Neural cell (in vitro differentiated cells): ENCODE results near the gene XK. TPM values are rescaled to one million over a fixed set of nuclear protein-coding genes. Genes with fewer than 3 reads are reported as not detected.

Source experiments
- H2AFZ ChIP-seq: fragments of 200-600, 300-800 bp; sonication (generic), shearing (Covaris generic); 2 replicates; pipeline ENCODE4 v1.6.0; 2014; ENCODE audit warnings: low read depth, mild to moderate bottlenecking, antibody characterized with exemption, low read length, moderate library complexity
- H3F3A ChIP-seq: fragments of 200-600 bp; shearing (Covaris generic); 2 replicates; pipeline ENCODE4 v1.6.1; 2016; ENCODE audit warnings: mild to moderate bottlenecking, moderate library complexity, mixed read lengths, antibody characterized with exemption, low read length; ENCODE audit not compliant: insufficient read depth, poor library complexity, severe bottlenecking
- H3K27ac ChIP-seq: fragments of 200-600, 300-800 bp; sonication (generic), shearing (Covaris generic); 2 replicates; pipeline ENCODE4 v1.5.1; 2014; ENCODE audit warnings: mild to moderate bottlenecking, low read length, moderate library complexity
- H3K27me3 ChIP-seq: fragments of 300-800, 200-600 bp; sonication (generic), shearing (Covaris generic); 2 replicates; pipeline ENCODE4 v1.6.0; 2014; ENCODE audit warnings: mild to moderate bottlenecking, low read depth, low read length, moderate library complexity; ENCODE audit not compliant: insufficient read depth
- H3K36me3 ChIP-seq: fragments of 300-800, 200-600 bp; sonication (generic), shearing (Covaris generic); 2 replicates; pipeline ENCODE4 v1.5.1; 2014; ENCODE audit warnings: mild to moderate bottlenecking, antibody characterized with exemption, low read length, moderate library complexity; ENCODE audit not compliant: insufficient read depth
- H3K4me2 ChIP-seq: fragments of 300-800, 200-600 bp; sonication (generic), shearing (Covaris generic); 2 replicates; pipeline ENCODE4 v1.6.0; 2014; ENCODE audit warnings: mild to moderate bottlenecking, low read length
- H3K4me3 ChIP-seq: fragments of 300-800, 200-600 bp; sonication (generic), shearing (Covaris generic); 2 replicates; pipeline ENCODE4 v1.5.1; 2014; ENCODE audit warnings: mild to moderate bottlenecking, low read length, moderate library complexity
- H3K79me2 ChIP-seq: fragments of 200-600 bp; shearing (Covaris generic); replicated peaks from 2 replicates; pipeline ENCODE4 v1.6.0; 2014; ENCODE audit warnings: mild to moderate bottlenecking, low read length, moderate library complexity; ENCODE audit not compliant: insufficient read depth
- H3K9ac ChIP-seq: fragments of 300-800, 200-600 bp; sonication (generic), shearing (Covaris generic); 2 replicates; pipeline ENCODE4 v1.6.1; 2016; ENCODE audit warnings: mild to moderate bottlenecking, low read length, mixed read lengths
- H3K9me2 ChIP-seq: fragments of 200-600 bp; shearing (Covaris generic); 2 replicates; pipeline ENCODE4 v1.6.1; 2016; ENCODE audit warnings: mild to moderate bottlenecking, low read length, mixed read lengths; ENCODE audit not compliant: insufficient read depth
- H3K9me3 ChIP-seq: fragments of 200-600, 300-800 bp; sonication (generic), shearing (Covaris generic); 2 replicates; pipeline ENCODE4 v1.6.1; 2016; ENCODE audit warnings: mild to moderate bottlenecking, mixed run types, low read length, moderate library complexity, mixed read lengths
- H4K20me1 ChIP-seq: fragments of 200-600 bp; shearing (Covaris generic); 2 replicates; pipeline ENCODE4 v1.6.1; 2016; ENCODE audit warnings: mild to moderate bottlenecking, mixed run types; ENCODE audit not compliant: insufficient read depth
- EP300 ChIP-seq: fragments of 450-650 bp; conservative IDR thresholded peaks from 2 replicates; pipeline ENCODE4 v1.6.1; 2014; ENCODE audit warnings: antibody characterized with exemption, mild to moderate bottlenecking, moderate library complexity; ENCODE audit not compliant: poor library complexity, severe bottlenecking
- EZH2 ChIP-seq: fragments of 200-600, 300-800 bp; shearing (Covaris generic), sonication (generic); IDR thresholded peaks from 2 replicates; pipeline ENCODE4 v1.6.1; 2014; ENCODE audit warnings: antibody characterized with exemption, low read length, borderline replicate concordance, mild to moderate bottlenecking; ENCODE audit not compliant: insufficient read depth, poor library complexity, severe bottlenecking
- MXI1 ChIP-seq: fragments of 450-650 bp; conservative IDR thresholded peaks from 2 replicates; pipeline ENCODE4 v1.6.1; 2014; ENCODE audit warnings: antibody characterized with exemption, mild to moderate bottlenecking; ENCODE audit not compliant: poor library complexity, severe bottlenecking
- POLR2AphosphoS5 ChIP-seq: IDR thresholded peaks from 2 replicates; pipeline ENCODE4 v1.6.1; 2012
- RAD21 ChIP-seq: fragments of 450-650 bp; conservative IDR thresholded peaks from 2 replicates; pipeline ENCODE4 v1.6.1; 2014; ENCODE audit warnings: antibody characterized with exemption, mild to moderate bottlenecking, moderate library complexity
- SMC3 ChIP-seq: fragments of 450-650 bp; conservative IDR thresholded peaks from 2 replicates; pipeline ENCODE4 v1.6.1; 2014; ENCODE audit warnings: antibody characterized with exemption, mild to moderate bottlenecking, moderate library complexity; ENCODE audit not compliant: poor library complexity
- TAF1 ChIP-seq: IDR thresholded peaks from 2 replicates; pipeline ENCODE4 v1.6.1; 2012; ENCODE audit warnings: low read depth
- polyA plus RNA-seq: library from polyadenylated mRNA; depleted of rRNA; stranded (reverse); fragments of >200 nt; gene quantifications from 2 replicates; pipeline ENCODE4 v1.2.3, GENCODE V29; 2014
- TF ChIP-seq, protein P1 (sequence below): fragments of 450-650 bp; IDR thresholded peaks from 2 replicates; pipeline ENCODE4 v1.5.1; 2014; ENCODE audit warnings: antibody characterized with exemption, mild to moderate bottlenecking, moderate library complexity; ENCODE audit not compliant: poor library complexity, severe bottlenecking
- TF ChIP-seq, protein P2 (sequence below): IDR thresholded peaks from 2 replicates; pipeline ENCODE4 v1.6.1; 2012; ENCODE audit warnings: borderline replicate concordance

XK gene
- polyA plus RNA-seq, 1 donor from 2014 or later: 1.8 TPM

DNA sequence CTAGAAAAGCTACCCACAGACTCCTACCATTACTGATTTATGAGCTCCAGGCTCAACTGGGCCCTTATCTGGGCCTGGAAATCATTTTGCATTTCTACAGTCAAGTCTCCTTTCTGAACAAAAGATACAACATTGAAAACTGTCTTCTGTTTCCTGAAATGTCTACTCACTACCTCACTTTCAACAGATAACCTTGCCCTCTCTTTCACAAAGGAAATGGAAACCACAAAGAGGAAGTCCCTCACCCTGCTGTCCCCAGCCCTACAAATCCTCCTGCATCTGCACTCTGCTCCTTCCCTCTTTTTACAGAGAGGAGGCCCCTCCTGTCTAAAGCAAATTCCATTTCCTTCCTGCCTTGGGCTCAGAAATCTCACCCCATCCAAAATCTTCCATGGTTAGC is 69.4 kb downstream of the XK start:
- H3K4me3 ChIP-seq: no peak overlapping the region
- no peaks in the 10 kb centered on the region for H3K27me3 ChIP-seq
- no peak overlapping the region for H3K9ac ChIP-seq
- H3K36me3 ChIP-seq: no peaks in the 10 kb centered on the region
- no peaks in the 10 kb centered on the region for H3F3A ChIP-seq
- H2AFZ ChIP-seq: no peak overlapping the region
- no peaks in the 10 kb centered on the region for H4K20me1 ChIP-seq
- no peak overlapping the region for H3K27ac ChIP-seq
- no peaks in the 10 kb centered on the region for H3K9me3 ChIP-seq
- TF ChIP-seq, protein P1, sequence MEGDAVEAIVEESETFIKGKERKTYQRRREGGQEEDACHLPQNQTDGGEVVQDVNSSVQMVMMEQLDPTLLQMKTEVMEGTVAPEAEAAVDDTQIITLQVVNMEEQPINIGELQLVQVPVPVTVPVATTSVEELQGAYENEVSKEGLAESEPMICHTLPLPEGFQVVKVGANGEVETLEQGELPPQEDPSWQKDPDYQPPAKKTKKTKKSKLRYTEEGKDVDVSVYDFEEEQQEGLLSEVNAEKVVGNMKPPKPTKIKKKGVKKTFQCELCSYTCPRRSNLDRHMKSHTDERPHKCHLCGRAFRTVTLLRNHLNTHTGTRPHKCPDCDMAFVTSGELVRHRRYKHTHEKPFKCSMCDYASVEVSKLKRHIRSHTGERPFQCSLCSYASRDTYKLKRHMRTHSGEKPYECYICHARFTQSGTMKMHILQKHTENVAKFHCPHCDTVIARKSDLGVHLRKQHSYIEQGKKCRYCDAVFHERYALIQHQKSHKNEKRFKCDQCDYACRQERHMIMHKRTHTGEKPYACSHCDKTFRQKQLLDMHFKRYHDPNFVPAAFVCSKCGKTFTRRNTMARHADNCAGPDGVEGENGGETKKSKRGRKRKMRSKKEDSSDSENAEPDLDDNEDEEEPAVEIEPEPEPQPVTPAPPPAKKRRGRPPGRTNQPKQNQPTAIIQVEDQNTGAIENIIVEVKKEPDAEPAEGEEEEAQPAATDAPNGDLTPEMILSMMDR: no peak
- no peak for TF ChIP-seq TAF1
- TF ChIP-seq RAD21: no peak
- H3K4me2 ChIP-seq: no peak overlapping the region
- no peaks in the 10 kb centered on the region for H3K79me2 ChIP-seq
- no peaks in the 10 kb centered on the region for H3K9me2 ChIP-seq

DNA sequence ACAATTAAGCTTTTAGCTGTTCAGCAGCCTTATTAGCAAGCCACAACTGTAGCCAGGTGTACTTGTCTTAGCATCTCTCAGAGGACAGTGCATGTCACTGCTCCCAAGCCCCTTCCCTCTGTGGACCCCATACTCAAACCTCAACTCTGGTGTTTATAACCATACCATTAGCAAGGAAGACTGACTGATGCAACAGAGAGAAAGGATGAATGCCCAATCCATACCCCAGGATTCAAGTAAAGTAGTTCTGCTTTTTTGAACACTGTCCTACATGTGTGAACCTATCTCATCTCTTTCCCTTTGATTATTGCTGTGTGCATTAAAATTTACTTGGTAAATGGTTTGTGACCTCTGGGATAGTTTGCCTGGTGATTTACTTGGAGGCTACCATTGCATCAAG is 71.5 kb downstream of the XK start:
- no peak overlapping the region for H3K4me3 ChIP-seq
- no peak overlapping the region for H3K9ac ChIP-seq
- H2AFZ ChIP-seq: no peak overlapping the region
- no peak for TF ChIP-seq SMC3
- TF ChIP-seq, protein P2, sequence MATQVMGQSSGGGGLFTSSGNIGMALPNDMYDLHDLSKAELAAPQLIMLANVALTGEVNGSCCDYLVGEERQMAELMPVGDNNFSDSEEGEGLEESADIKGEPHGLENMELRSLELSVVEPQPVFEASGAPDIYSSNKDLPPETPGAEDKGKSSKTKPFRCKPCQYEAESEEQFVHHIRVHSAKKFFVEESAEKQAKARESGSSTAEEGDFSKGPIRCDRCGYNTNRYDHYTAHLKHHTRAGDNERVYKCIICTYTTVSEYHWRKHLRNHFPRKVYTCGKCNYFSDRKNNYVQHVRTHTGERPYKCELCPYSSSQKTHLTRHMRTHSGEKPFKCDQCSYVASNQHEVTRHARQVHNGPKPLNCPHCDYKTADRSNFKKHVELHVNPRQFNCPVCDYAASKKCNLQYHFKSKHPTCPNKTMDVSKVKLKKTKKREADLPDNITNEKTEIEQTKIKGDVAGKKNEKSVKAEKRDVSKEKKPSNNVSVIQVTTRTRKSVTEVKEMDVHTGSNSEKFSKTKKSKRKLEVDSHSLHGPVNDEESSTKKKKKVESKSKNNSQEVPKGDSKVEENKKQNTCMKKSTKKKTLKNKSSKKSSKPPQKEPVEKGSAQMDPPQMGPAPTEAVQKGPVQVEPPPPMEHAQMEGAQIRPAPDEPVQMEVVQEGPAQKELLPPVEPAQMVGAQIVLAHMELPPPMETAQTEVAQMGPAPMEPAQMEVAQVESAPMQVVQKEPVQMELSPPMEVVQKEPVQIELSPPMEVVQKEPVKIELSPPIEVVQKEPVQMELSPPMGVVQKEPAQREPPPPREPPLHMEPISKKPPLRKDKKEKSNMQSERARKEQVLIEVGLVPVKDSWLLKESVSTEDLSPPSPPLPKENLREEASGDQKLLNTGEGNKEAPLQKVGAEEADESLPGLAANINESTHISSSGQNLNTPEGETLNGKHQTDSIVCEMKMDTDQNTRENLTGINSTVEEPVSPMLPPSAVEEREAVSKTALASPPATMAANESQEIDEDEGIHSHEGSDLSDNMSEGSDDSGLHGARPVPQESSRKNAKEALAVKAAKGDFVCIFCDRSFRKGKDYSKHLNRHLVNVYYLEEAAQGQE: no peak
- no peak for TF ChIP-seq TAF1
- TF ChIP-seq POLR2AphosphoS5: no peak
- TF ChIP-seq, protein P1: no peak
- TF ChIP-seq EP300: no peak
- no peak for TF ChIP-seq RAD21
- TF ChIP-seq MXI1: no peak
- no peak for TF ChIP-seq EZH2
- no peaks in the 10 kb centered on the region for H3K36me3 ChIP-seq
- H3F3A ChIP-seq: no peaks in the 10 kb centered on the region
- H3K27ac ChIP-seq: no peak overlapping the region
- no peaks in the 10 kb centered on the region for H4K20me1 ChIP-seq
- no peak overlapping the region for H3K4me2 ChIP-seq
- H3K9me3 ChIP-seq: no peaks in the 10 kb centered on the region
- no peaks in the 10 kb centered on the region for H3K27me3 ChIP-seq
- H3K79me2 ChIP-seq: no peaks in the 10 kb centered on the region
- H3K9me2 ChIP-seq: no peaks in the 10 kb centered on the region
